Right ventricle myocardium inferior (tissue), 1 donor: Measurements from ENCODE around the gene CNDP1. TPM values are rescaled to one million over a fixed set of nuclear protein-coding genes. Genes with fewer than 3 reads are reported as not detected.
A peak's percentile ranks its signal among the peaks of the same experiment; 100 is the strongest.
"Not testable (repeated sequence)": the region's sequence is repeated elsewhere in the genome, so short reads cannot be mapped to it uniquely, and the experiment has no call there.

Experiments
- ATAC-seq: fragments of 200-7000 bp; cut with Tn5 transposase; one replicate; pipeline ENCODE4 v1.9.1; 2020; ENCODE audit warnings: mild to moderate bottlenecking, moderate library complexity
- DNase-seq: peaks from one replicate; pipeline ENCODE4 v3.0.0; 2021; ENCODE audit errors: missing footprints
- intact Hi-C: fragments of 100-400 bp; cut with DNase I; formaldehyde crosslinking; loops from one replicate; pipeline ENCODE4 v1.11.0; 2022
- total RNA-seq: library from RNA; stranded (reverse); fragmentation: NEBNext Ultra II Directional; extraction: Animal tissue kit (Norgen Biotek cat#: 25700); gene quantifications from one replicate; pipeline ENCODE4 v1.2.1, GENCODE V29; 2021
- donor health status: DM: no; HTN: yes; CAD: no; lungs with severe emphysema.

Gene CNDP1
- total RNA-seq, 1 donor from 2014 or later = not detected

- no peak for ATAC-seq
- intact Hi-C loops = no loop called here
- DNase-seq = peak; percentile 45
Observed at GRCh38 chr18:74516271-74517235, 17.7 kb upstream of the CNDP1 start.

- no peak for ATAC-seq
- no peak for DNase-seq
- intact Hi-C loops = no loop called here
Observed at GRCh38 chr18:74517236-74517630, 17.1 kb upstream of the CNDP1 start.

- ATAC-seq (no peak), DNase-seq (no peak)
Observed at GRCh38 chr18:74518456-74519295, 15.6 kb upstream of the CNDP1 start.

GRCh38 chr18:74519320-74520095 lies 14.8 kb upstream of the CNDP1 start:
- no peak for DNase-seq
- intact Hi-C loops = no loop called here
- ATAC-seq = no peak

More at GRCh38 chr18:74518456-74519295, 15.6 kb upstream of the CNDP1 start:
- intact Hi-C loops = no loop called here

- no peak for DNase-seq
- ATAC-seq = no peak
- intact Hi-C loops = no loop called here
Observed at GRCh38 chr18:74520096-74520833, 14.0 kb upstream of the CNDP1 start.

- no peak for DNase-seq
- intact Hi-C loops = no loop called here
- no peak for ATAC-seq
Observed at GRCh38 chr18:74521068-74521725, 13.1 kb upstream of the CNDP1 start.

- intact Hi-C loops = no loop called here
- DNase-seq (no peak), ATAC-seq (no peak)
Observed at GRCh38 chr18:74522635-74523548, 11.4 kb upstream of the CNDP1 start.

GRCh38 chr18:74524097-74524496 lies 10.2 kb upstream of the CNDP1 start:
- DNase-seq (no peak), ATAC-seq (peak; percentile 40)
- intact Hi-C loops = no loop called here

- ATAC-seq, DNase-seq, intact Hi-C loops: not testable (repeated sequence)
Observed at GRCh38 chr18:74524915-74525314, 9.4 kb upstream of the CNDP1 start.

GRCh38 chr18:74525741-74526140 lies 8.6 kb upstream of the CNDP1 start:
- intact Hi-C loops = no loop called here
- ATAC-seq = no peak
- DNase-seq = no peak

- intact Hi-C loops = no loop called here
- no peak for DNase-seq
- ATAC-seq = no peak
Observed at GRCh38 chr18:74526488-74526887, 7.8 kb upstream of the CNDP1 start.

- DNase-seq (no peak), ATAC-seq (no peak)
- intact Hi-C loops = no loop called here
Observed at GRCh38 chr18:74528478-74528877, 5.8 kb upstream of the CNDP1 start.

GRCh38 chr18:74528913-74529312 lies 5.4 kb upstream of the CNDP1 start:
- ATAC-seq = no peak
- intact Hi-C loops = no loop called here
- no peak for DNase-seq

- ATAC-seq (no peak), DNase-seq (no peak)
- intact Hi-C loops = no loop called here
Observed at GRCh38 chr18:74529378-74529777, 4.9 kb upstream of the CNDP1 start.

GRCh38 chr18:74529811-74530583 lies 4.3 kb upstream of the CNDP1 start:
- DNase-seq (no peak), ATAC-seq (no peak)
- intact Hi-C loops = no loop called here

- no peak for ATAC-seq
- DNase-seq = no peak
- intact Hi-C loops = no loop called here
Observed at GRCh38 chr18:74530584-74530862, 3.8 kb upstream of the CNDP1 start.
